Measurements from ENCODE around the gene PRSS23.

- TF ChIP-seq, protein P1, sequence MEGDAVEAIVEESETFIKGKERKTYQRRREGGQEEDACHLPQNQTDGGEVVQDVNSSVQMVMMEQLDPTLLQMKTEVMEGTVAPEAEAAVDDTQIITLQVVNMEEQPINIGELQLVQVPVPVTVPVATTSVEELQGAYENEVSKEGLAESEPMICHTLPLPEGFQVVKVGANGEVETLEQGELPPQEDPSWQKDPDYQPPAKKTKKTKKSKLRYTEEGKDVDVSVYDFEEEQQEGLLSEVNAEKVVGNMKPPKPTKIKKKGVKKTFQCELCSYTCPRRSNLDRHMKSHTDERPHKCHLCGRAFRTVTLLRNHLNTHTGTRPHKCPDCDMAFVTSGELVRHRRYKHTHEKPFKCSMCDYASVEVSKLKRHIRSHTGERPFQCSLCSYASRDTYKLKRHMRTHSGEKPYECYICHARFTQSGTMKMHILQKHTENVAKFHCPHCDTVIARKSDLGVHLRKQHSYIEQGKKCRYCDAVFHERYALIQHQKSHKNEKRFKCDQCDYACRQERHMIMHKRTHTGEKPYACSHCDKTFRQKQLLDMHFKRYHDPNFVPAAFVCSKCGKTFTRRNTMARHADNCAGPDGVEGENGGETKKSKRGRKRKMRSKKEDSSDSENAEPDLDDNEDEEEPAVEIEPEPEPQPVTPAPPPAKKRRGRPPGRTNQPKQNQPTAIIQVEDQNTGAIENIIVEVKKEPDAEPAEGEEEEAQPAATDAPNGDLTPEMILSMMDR (IDR thresholded peaks at IDR 0.05; ENCODE audit: low read depth, low read length): no peak
- TF ChIP-seq, protein P2, sequence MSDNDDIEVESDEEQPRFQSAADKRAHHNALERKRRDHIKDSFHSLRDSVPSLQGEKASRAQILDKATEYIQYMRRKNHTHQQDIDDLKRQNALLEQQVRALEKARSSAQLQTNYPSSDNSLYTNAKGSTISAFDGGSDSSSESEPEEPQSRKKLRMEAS (IDR thresholded peaks at IDR 0.05; ENCODE audit: low read depth, low read length): no peak
- TF ChIP-seq POLR2A (IDR thresholded peaks at IDR 0.05; ENCODE audit: extremely low read depth, insufficient read length) (no peak), MYC (IDR thresholded peaks at IDR 0.05; ENCODE audit: low read depth, low read length) (no peak)
These were observed 14.8 kb upstream of the PRSS23 start for GRCh38 chr11:86785576-86785975.
